WTC11 (cell line): ENCODE data around the gene NCK1.

Experiments
- ATF3 ChIP-seq: sonication (generic); formaldehyde crosslinking; conservative IDR thresholded peaks from 2 replicates; pipeline ENCODE4 v1.8.1; 2022; ENCODE audit warnings: mild to moderate bottlenecking, missing genetic modification reagents
- CTCF ChIP-seq: fragments of 200-600 bp; IDR thresholded peaks from 2 replicates; pipeline ENCODE4 v1.8.0; 2022; ENCODE audit warnings: antibody characterized with exemption

- no peak for TF ChIP-seq CTCF
- TF ChIP-seq ATF3 (CRISPR knock-in tag): no peak
These were observed 126.6 kb downstream of the NCK1 start for GRCh38 chr3:136988651-136989050.
